ENCODE data around the gene POMT2.

- TF ChIP-seq CTCF (IDR thresholded peaks at IDR 0.05; ENCODE audit: low read depth, low read length) = no peak
- no peak for TF ChIP-seq POLR2A (IDR thresholded peaks at IDR 0.05; ENCODE audit: extremely low read depth, insufficient read length)
- no peak for TF ChIP-seq MAX (IDR thresholded peaks at IDR 0.05; ENCODE audit: low read depth, low read length)
Measured at GRCh38 chr14:77364146-77364545, 43.5 kb upstream of the POMT2 start.
